Fibroblast of lung (primary cell): ENCODE results near the gene LRRC59.

Source experiments
- CTCF ChIP-seq, 2 donors: IDR thresholded peaks in 1 of 2; conservative IDR thresholded peaks in 1 of 2; 1 replicate in 1 of 2; 2 replicates in 1 of 2; pipeline ENCODE4 v1.5.1; 2011 to 2012; ENCODE audit warnings: low read length in 2 of 2, control low read depth in 1 of 2, inconsistent platforms in 1 of 2, low read depth in 1 of 2, mild to moderate bottlenecking in 1 of 2
- EZH2 ChIP-seq: IDR thresholded peaks from 2 replicates; pipeline ENCODE4 v1.5.1; 2012; ENCODE audit warnings: low read length, control low read depth, mild to moderate bottlenecking; ENCODE audit errors: missing control alignments

DNA sequence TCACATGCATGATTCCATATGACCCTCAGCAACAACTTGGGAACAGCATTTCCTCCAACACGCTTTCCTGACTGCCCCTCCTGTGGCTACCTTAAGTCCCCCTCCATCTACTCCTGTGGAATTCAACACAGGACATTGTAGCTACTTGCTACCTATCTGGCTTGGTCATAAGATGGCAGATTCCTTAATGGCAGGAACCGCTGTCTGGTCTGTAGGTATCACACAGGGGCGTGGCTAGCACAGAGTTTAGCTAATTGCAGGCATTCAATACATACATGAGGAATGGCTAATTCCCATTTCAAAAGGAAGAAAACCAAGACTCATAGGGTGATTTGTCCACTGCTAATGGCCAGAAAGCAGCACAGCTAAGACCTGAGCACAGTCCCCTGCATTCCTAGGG is 8.6 kb downstream of the LRRC59 start:
- TF ChIP-seq CTCF (conservative IDR thresholded peaks at IDR 0.05 in 1 of 2, IDR thresholded peaks at IDR 0.05 in 1 of 2; ENCODE audit: low read depth in 1 of 2, low read length in 2 of 2) (no peak), EZH2 (no peak)
